ENCODE data around the gene CDC20B.

- TF ChIP-seq RNF2 (IDR thresholded peaks at IDR 0.05; ENCODE audit: borderline replicate concordance, low read depth) (no peak), CTCF (IDR thresholded peaks at IDR 0.05) (no peak), USF2 (IDR thresholded peaks at IDR 0.05) (no peak), POLR2A (IDR thresholded peaks at IDR 0.05; ENCODE audit: low read length) (no peak), FOSB (CRISPR knock-in tag; IDR thresholded peaks at IDR 0.05) (no peak), EP300 (IDR thresholded peaks at IDR 0.05) (no peak), MAX (IDR thresholded peaks at IDR 0.05) (no peak), SREBF2 (IDR thresholded peaks at IDR 0.05) (no peak)
Measured at GRCh38 chr5:55110217-55110616, 62.8 kb downstream of the CDC20B start.

Data from A549 (cell line).